ENCODE results near the gene CPNE5.
"Not testable (repeated sequence)": the region's sequence is repeated elsewhere in the genome, so short reads cannot be mapped to it uniquely, and the experiment has no call there.

CPNE5 gene

GRCh38 chr6:36720251-36721141 is 118.7 kb downstream of the CPNE5 start:
- no peak for DNase-seq

- DNase-seq = no peak
Measured at GRCh38 chr6:36719126-36719525, 120.1 kb downstream of the CPNE5 start.

GRCh38 chr6:36718560-36718959 is 120.7 kb downstream of the CPNE5 start:
- no peak for DNase-seq

GRCh38 chr6:36717871-36718540 is 121.2 kb downstream of the CPNE5 start:
- DNase-seq = no peak

GRCh38 chr6:36717231-36717825 is 121.9 kb downstream of the CPNE5 start:
- no peak for DNase-seq

- DNase-seq = no peak
Measured at GRCh38 chr6:36716476-36717093, 122.7 kb downstream of the CPNE5 start.

- DNase-seq = no peak
Measured at GRCh38 chr6:36715469-36715868, 123.8 kb downstream of the CPNE5 start.

GRCh38 chr6:36714511-36714910 is 124.7 kb downstream of the CPNE5 start:
- no peak for DNase-seq

GRCh38 chr6:36713846-36714245 is 125.4 kb downstream of the CPNE5 start:
- no peak for DNase-seq

GRCh38 chr6:36712816-36713215 is 126.4 kb downstream of the CPNE5 start:
- no peak for DNase-seq

- no peak for DNase-seq
Measured at GRCh38 chr6:36706339-36706738, 132.9 kb downstream of the CPNE5 start.

GRCh38 chr6:36704961-36705577 is 134.2 kb downstream of the CPNE5 start:
- not testable (repeated sequence) for DNase-seq

GRCh38 chr6:36703982-36704381 is 135.3 kb downstream of the CPNE5 start:
- no peak for DNase-seq

- no peak for DNase-seq
Measured at GRCh38 chr6:36703081-36703606, 136.1 kb downstream of the CPNE5 start.

GRCh38 chr6:36702656-36703055 is 136.6 kb downstream of the CPNE5 start:
- DNase-seq = no peak

- DNase-seq = no peak
Measured at GRCh38 chr6:36701401-36701991, 137.7 kb downstream of the CPNE5 start.

- no peak for DNase-seq
Measured at GRCh38 chr6:36700831-36701230, 138.4 kb downstream of the CPNE5 start.

- DNase-seq = no peak
Measured at GRCh38 chr6:36700071-36700812, 139.0 kb downstream of the CPNE5 start.

GRCh38 chr6:36699348-36699747 is 139.9 kb downstream of the CPNE5 start:
- DNase-seq = no peak

GRCh38 chr6:36698871-36699271 is 140.4 kb downstream of the CPNE5 start:
- DNase-seq = no peak

- no peak for DNase-seq
Measured at GRCh38 chr6:36698196-36698595, 141.0 kb downstream of the CPNE5 start.

Data from cortex of kidney (tissue), 1 donor.